Hepatocyte (in vitro differentiated cells): ENCODE measurements around the gene PSME1.

ENCODE experiments used
- EZH2 ChIP-seq: fragments of 200-600 bp; sonication (generic); IDR thresholded peaks from 2 replicates; pipeline ENCODE4 v1.6.1; 2016; ENCODE audit warnings: antibody characterized with exemption, mild to moderate bottlenecking, borderline replicate concordance
- EZH2phosphoT487 ChIP-seq: fragments of 200-600 bp; sonication (generic); IDR thresholded peaks from one replicate; pipeline ENCODE4 v1.6.1; 2018; ENCODE audit warnings: antibody characterized with exemption, mild to moderate bottlenecking, low read depth, moderate library complexity; ENCODE audit not compliant: unreplicated experiment, severe bottlenecking
- TF ChIP-seq, protein P1 (sequence below): fragments of 200-600 bp; sonication (generic); IDR thresholded peaks from 2 replicates; pipeline ENCODE4 v1.5.1; 2016; ENCODE audit warnings: antibody characterized with exemption, mild to moderate bottlenecking; ENCODE audit not compliant: poor library complexity

- TF ChIP-seq, protein P1, sequence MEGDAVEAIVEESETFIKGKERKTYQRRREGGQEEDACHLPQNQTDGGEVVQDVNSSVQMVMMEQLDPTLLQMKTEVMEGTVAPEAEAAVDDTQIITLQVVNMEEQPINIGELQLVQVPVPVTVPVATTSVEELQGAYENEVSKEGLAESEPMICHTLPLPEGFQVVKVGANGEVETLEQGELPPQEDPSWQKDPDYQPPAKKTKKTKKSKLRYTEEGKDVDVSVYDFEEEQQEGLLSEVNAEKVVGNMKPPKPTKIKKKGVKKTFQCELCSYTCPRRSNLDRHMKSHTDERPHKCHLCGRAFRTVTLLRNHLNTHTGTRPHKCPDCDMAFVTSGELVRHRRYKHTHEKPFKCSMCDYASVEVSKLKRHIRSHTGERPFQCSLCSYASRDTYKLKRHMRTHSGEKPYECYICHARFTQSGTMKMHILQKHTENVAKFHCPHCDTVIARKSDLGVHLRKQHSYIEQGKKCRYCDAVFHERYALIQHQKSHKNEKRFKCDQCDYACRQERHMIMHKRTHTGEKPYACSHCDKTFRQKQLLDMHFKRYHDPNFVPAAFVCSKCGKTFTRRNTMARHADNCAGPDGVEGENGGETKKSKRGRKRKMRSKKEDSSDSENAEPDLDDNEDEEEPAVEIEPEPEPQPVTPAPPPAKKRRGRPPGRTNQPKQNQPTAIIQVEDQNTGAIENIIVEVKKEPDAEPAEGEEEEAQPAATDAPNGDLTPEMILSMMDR = no peak
- no peak for TF ChIP-seq EZH2
- TF ChIP-seq EZH2phosphoT487 = no peak
Measured at GRCh38 chr14:24088095-24088494, 47.9 kb upstream of the PSME1 start.
